Kidney (tissue), 14 donors: ENCODE data around the gene ATXN10. TPM values are rescaled to one million over a fixed set of nuclear protein-coding genes. Genes with fewer than 3 reads are reported as not detected.

Source experiments
- DNase-seq, 5 donors: peaks; one replicate each; pipeline ENCODE4 v3.0.0-alpha.2; 2013 to 2020
- FAIRE-seq: peaks from 2 replicates; lab custom pipeline; 2012; peaks lifted over from hg19 to GRCh38; lab: Jason Lieb, UNC
- H3K27ac ChIP-seq, 2 donors: one replicate each; pipeline ENCODE4 v1.7.0; 2013; ENCODE audit warnings: low read depth in 2 of 2, low read length in 2 of 2, inconsistent platforms in 1 of 2
- H3K27me3 ChIP-seq: one replicate; pipeline ENCODE4 v1.7.1; 2013; ENCODE audit warnings: low read length, inconsistent platforms; ENCODE audit not compliant: control insufficient read depth, insufficient read depth
- H3K36me3 ChIP-seq, 3 donors: one replicate each; pipeline versions ENCODE4 v1.7.0 to v1.7.1; 2013; ENCODE audit warnings: low read length in 3 of 3, control low read depth in 1 of 3, inconsistent platforms in 1 of 3; ENCODE audit not compliant: insufficient read depth in 3 of 3, control insufficient read depth in 2 of 3
- H3K4me1 ChIP-seq, 3 donors: one replicate each; pipeline versions ENCODE4 v1.7.0 to v1.7.1; 2013; ENCODE audit warnings: low read length in 3 of 3, inconsistent platforms in 1 of 3, low read depth in 1 of 3; ENCODE audit not compliant: control insufficient read depth in 2 of 3, insufficient read depth in 2 of 3
- H3K4me3 ChIP-seq, 3 donors: one replicate each; pipeline versions ENCODE4 v1.7.0 to v1.8.1; 2013; ENCODE audit warnings: low read length in 3 of 3, control low read depth in 1 of 3, inconsistent platforms in 1 of 3
- H3K9ac ChIP-seq, 3 donors: one replicate each; pipeline versions ENCODE4 v1.7.0 to v1.7.1; 2013; ENCODE audit warnings: low read length in 3 of 3, control low read depth in 1 of 3, inconsistent platforms in 1 of 3
- H3K9me3 ChIP-seq, 3 donors: one replicate each; pipeline versions ENCODE4 v1.7.0 to v1.7.1; 2013; ENCODE audit warnings: low read length in 3 of 3, control low read depth in 1 of 3, inconsistent platforms in 1 of 3; ENCODE audit not compliant: control insufficient read depth in 2 of 3, insufficient read depth in 1 of 3
- intact Hi-C: fragments of 100-400 bp; cut with DNase I; formaldehyde crosslinking; loops from one replicate; pipeline ENCODE4 v1.11.1; 2022
- polyA plus RNA-seq: library from polyadenylated mRNA; stranded (reverse); fragments of 350-450 nt; fragmentation: Illumina TruSeq; extraction: RNeasy Lipid Tissue Mini Kit (QIAGEN cat#74804); gene quantifications from one replicate; pipeline ENCODE4 v1.2.3, GENCODE V29; 2014; ENCODE audit warnings: low read depth, low replicate concordance; ENCODE audit not compliant: insufficient read depth
- total RNA-seq: library from RNA; stranded (reverse); fragmentation: NEBNext Ultra II Directional; extraction: Animal tissue kit (Norgen Biotek cat#: 25700); gene quantifications from one replicate; pipeline ENCODE4 v1.2.1, GENCODE V29; 2021
- TF ChIP-seq, protein P1 (sequence below): IDR thresholded peaks from 3 replicates; pipeline ENCODE4 v1.5.1; 2012; ENCODE audit warnings: mild to moderate bottlenecking, moderate library complexity, borderline replicate concordance; ENCODE audit not compliant: insufficient read depth; ENCODE audit errors: extremely low read depth
- donor health status: control.
- donor health status: control.
- donor health status: control.
- donor health status: control.
- donor health status: control.
- donor health status: DM: yes; HTN: yes; CAD: no.
- donor health status: Normal renal cell carcinoma (clear cell type).

The ATXN10 gene
- total and polyA plus RNA-seq, 2 donors from 2014 or later = 121 to 142 TPM

- intact Hi-C loops = no loop called here
- FAIRE-seq (no peak), DNase-seq (no peak)
- TF ChIP-seq, protein P1, sequence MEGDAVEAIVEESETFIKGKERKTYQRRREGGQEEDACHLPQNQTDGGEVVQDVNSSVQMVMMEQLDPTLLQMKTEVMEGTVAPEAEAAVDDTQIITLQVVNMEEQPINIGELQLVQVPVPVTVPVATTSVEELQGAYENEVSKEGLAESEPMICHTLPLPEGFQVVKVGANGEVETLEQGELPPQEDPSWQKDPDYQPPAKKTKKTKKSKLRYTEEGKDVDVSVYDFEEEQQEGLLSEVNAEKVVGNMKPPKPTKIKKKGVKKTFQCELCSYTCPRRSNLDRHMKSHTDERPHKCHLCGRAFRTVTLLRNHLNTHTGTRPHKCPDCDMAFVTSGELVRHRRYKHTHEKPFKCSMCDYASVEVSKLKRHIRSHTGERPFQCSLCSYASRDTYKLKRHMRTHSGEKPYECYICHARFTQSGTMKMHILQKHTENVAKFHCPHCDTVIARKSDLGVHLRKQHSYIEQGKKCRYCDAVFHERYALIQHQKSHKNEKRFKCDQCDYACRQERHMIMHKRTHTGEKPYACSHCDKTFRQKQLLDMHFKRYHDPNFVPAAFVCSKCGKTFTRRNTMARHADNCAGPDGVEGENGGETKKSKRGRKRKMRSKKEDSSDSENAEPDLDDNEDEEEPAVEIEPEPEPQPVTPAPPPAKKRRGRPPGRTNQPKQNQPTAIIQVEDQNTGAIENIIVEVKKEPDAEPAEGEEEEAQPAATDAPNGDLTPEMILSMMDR = no peak
- Histone ChIP-seq H3K36me3 (no peaks in the 10 kb centered on the region), H3K27ac (no peak overlapping the region), H3K4me1 (no peaks in the 10 kb centered on the region), H3K9ac (no peak overlapping the region), H3K4me3 (no peak overlapping the region), H3K27me3 (no peaks in the 10 kb centered on the region), H3K9me3 (no peaks in the 10 kb centered on the region)
Measured at GRCh38 chr22:45631841-45632238, 39.8 kb upstream of the ATXN10 start.

- intact Hi-C loops = no loop called here
- Histone ChIP-seq H3K27me3 (no peaks in the 10 kb centered on the region), H3K4me1 (no peaks in the 10 kb centered on the region), H3K4me3 (no peak overlapping the region), H3K36me3 (no peaks in the 10 kb centered on the region), H3K9me3 (no peaks in the 10 kb centered on the region), H3K27ac (no peak overlapping the region), H3K9ac (no peak overlapping the region)
- TF ChIP-seq, protein P1 = no peak
- DNase-seq = peak in 4 of 5 donors; percentile 78 to 82 (median 80)
- FAIRE-seq = no peak
Measured at GRCh38 chr22:45632791-45633515, 38.7 kb upstream of the ATXN10 start.

- H3K4me3 ChIP-seq = no peak overlapping the region
- no peaks in the 10 kb centered on the region for H3K27me3 ChIP-seq
- no peaks in the 10 kb centered on the region for H3K9me3 ChIP-seq
- H3K9ac ChIP-seq = no peak overlapping the region
- H3K36me3 ChIP-seq = no peaks in the 10 kb centered on the region
- TF ChIP-seq, protein P1 = no peak
- H3K4me1 ChIP-seq = no peaks in the 10 kb centered on the region
- no peak for DNase-seq
- no peak overlapping the region for H3K27ac ChIP-seq
- intact Hi-C loops = no loop called here
- FAIRE-seq = no peak
Measured at GRCh38 chr22:45636683-45637082, 35.0 kb upstream of the ATXN10 start.
